ENCODE data around the gene PDE8B. TPM values are rescaled to one million over a fixed set of nuclear protein-coding genes. Genes with fewer than 3 reads are reported as not detected.

PDE8B gene
- total and polyA plus RNA-seq, 2 donors from 2014 or later: 3.7 to 4.5 TPM

- no peak overlapping the region for H3K9ac ChIP-seq (ENCODE audit: low read length in 3 of 3)
- no peaks in the 10 kb centered on the region for H3K9me3 ChIP-seq (ENCODE audit: control insufficient read depth in 2 of 3, insufficient read depth in 1 of 3, low read length in 3 of 3)
- intact Hi-C loops (cut with DNase I): no loop called here
- no peaks in the 10 kb centered on the region for H3K27me3 ChIP-seq (ENCODE audit: control insufficient read depth, insufficient read depth, low read length)
- no peaks in the 10 kb centered on the region for H3K36me3 ChIP-seq (ENCODE audit: control insufficient read depth in 2 of 3, insufficient read depth in 3 of 3, low read length in 3 of 3)
- no peak overlapping the region for H3K4me3 ChIP-seq (ENCODE audit: low read length in 3 of 3)
- no peaks in the 10 kb centered on the region for H3K4me1 ChIP-seq (ENCODE audit: control insufficient read depth in 2 of 3, insufficient read depth in 2 of 3, low read depth in 1 of 3, low read length in 3 of 3)
- H3K27ac ChIP-seq (ENCODE audit: low read depth in 2 of 2, low read length in 2 of 2): no peak overlapping the region
- DNase-seq (no peak), FAIRE-seq (no peak)
- TF ChIP-seq CTCF (IDR thresholded peaks at IDR 0.05; ENCODE audit: borderline replicate concordance, extremely low read depth, insufficient read depth): no peak
These were observed 123.1 kb downstream of the PDE8B start for GRCh38 chr5:77333451-77334123.

GRCh38 chr5:77337246-77337645, 126.8 kb downstream of the PDE8B start:
- Histone ChIP-seq H3K4me3 (ENCODE audit: low read length in 3 of 3) (no peak overlapping the region), H3K9ac (ENCODE audit: low read length in 3 of 3) (no peak overlapping the region), H3K9me3 (ENCODE audit: control insufficient read depth in 2 of 3, insufficient read depth in 1 of 3, low read length in 3 of 3) (no peaks in the 10 kb centered on the region), H3K36me3 (ENCODE audit: control insufficient read depth in 2 of 3, insufficient read depth in 3 of 3, low read length in 3 of 3) (no peaks in the 10 kb centered on the region), H3K4me1 (ENCODE audit: control insufficient read depth in 2 of 3, insufficient read depth in 2 of 3, low read depth in 1 of 3, low read length in 3 of 3) (no peaks in the 10 kb centered on the region), H3K27ac (ENCODE audit: low read depth in 2 of 2, low read length in 2 of 2) (no peak overlapping the region), H3K27me3 (ENCODE audit: control insufficient read depth, insufficient read depth, low read length) (no peaks in the 10 kb centered on the region)
- FAIRE-seq (no peak), DNase-seq (no peak)
- no peak for TF ChIP-seq CTCF (IDR thresholded peaks at IDR 0.05; ENCODE audit: borderline replicate concordance, extremely low read depth, insufficient read depth)
- intact Hi-C loops (cut with DNase I): no loop called here

- intact Hi-C loops (cut with DNase I): no loop called here
- DNase-seq: peak in 3 of 5 donors; percentile 25 to 71 (median 37)
- TF ChIP-seq CTCF (IDR thresholded peaks at IDR 0.05; ENCODE audit: borderline replicate concordance, extremely low read depth, insufficient read depth): no peak
- H3K4me1 ChIP-seq (ENCODE audit: control insufficient read depth in 2 of 3, insufficient read depth in 2 of 3, low read depth in 1 of 3, low read length in 3 of 3): no peaks in the 10 kb centered on the region
- H3K9me3 ChIP-seq (ENCODE audit: control insufficient read depth in 2 of 3, insufficient read depth in 1 of 3, low read length in 3 of 3): no peaks in the 10 kb centered on the region
- no peak overlapping the region for H3K9ac ChIP-seq (ENCODE audit: low read length in 3 of 3)
- no peak overlapping the region for H3K27ac ChIP-seq (ENCODE audit: low read depth in 2 of 2, low read length in 2 of 2)
- H3K36me3 ChIP-seq (ENCODE audit: control insufficient read depth in 2 of 3, insufficient read depth in 3 of 3, low read length in 3 of 3): no peaks in the 10 kb centered on the region
- no peaks in the 10 kb centered on the region for H3K27me3 ChIP-seq (ENCODE audit: control insufficient read depth, insufficient read depth, low read length)
- no peak for FAIRE-seq
- no peak overlapping the region for H3K4me3 ChIP-seq (ENCODE audit: low read length in 3 of 3)
These were observed 127.2 kb downstream of the PDE8B start for GRCh38 chr5:77337686-77338085.

Data from kidney (tissue), 14 donors.